GM18858 (cell line): ENCODE results near the gene YPEL2.
"Not testable (repeated sequence)": the region's sequence is repeated elsewhere in the genome, so short reads cannot be mapped to it uniquely, and the experiment has no call there.

Source experiments
- ATAC-seq: cut with Tn5 transposase; IDR thresholded peaks from one replicate; pipeline ENCODE4 v1.9.1; 2021; ENCODE audit not compliant: unreplicated experiment

The YPEL2 gene

GRCh38 chr17:59374612-59375011 is 43.2 kb downstream of the YPEL2 start:
- no peak for ATAC-seq

- ATAC-seq: peak; percentile 43
These were observed 44.4 kb downstream of the YPEL2 start for GRCh38 chr17:59375857-59376256.

- no peak for ATAC-seq
These were observed 45.1 kb downstream of the YPEL2 start for GRCh38 chr17:59376506-59376905.

GRCh38 chr17:59377410-59377809 is 46.0 kb downstream of the YPEL2 start:
- ATAC-seq: no peak

- no peak for ATAC-seq
These were observed 47.2 kb downstream of the YPEL2 start for GRCh38 chr17:59378675-59379074.

GRCh38 chr17:59380474-59380873 is 49.0 kb downstream of the YPEL2 start:
- ATAC-seq: no peak

GRCh38 chr17:59381716-59382570 is 50.5 kb downstream of the YPEL2 start:
- ATAC-seq: no peak

GRCh38 chr17:59383893-59384292 is 52.4 kb downstream of the YPEL2 start:
- no peak for ATAC-seq

- ATAC-seq: no peak
These were observed 56.1 kb downstream of the YPEL2 start for GRCh38 chr17:59387351-59388068.

GRCh38 chr17:59388069-59388556 is 56.7 kb downstream of the YPEL2 start:
- ATAC-seq: no peak

- ATAC-seq: no peak
These were observed 57.6 kb downstream of the YPEL2 start for GRCh38 chr17:59389066-59389465.

GRCh38 chr17:59391021-59391420 is 59.6 kb downstream of the YPEL2 start:
- no peak for ATAC-seq

- no peak for ATAC-seq
These were observed 61.7 kb downstream of the YPEL2 start for GRCh38 chr17:59392973-59393679.

GRCh38 chr17:59393742-59394410 is 62.4 kb downstream of the YPEL2 start:
- ATAC-seq: not testable (repeated sequence)

GRCh38 chr17:59396134-59396826 is 64.8 kb downstream of the YPEL2 start:
- ATAC-seq: no peak

GRCh38 chr17:59397316-59398073 is 66.0 kb downstream of the YPEL2 start:
- no peak for ATAC-seq

- ATAC-seq: no peak
These were observed 68.5 kb downstream of the YPEL2 start for GRCh38 chr17:59399914-59400313.

- no peak for ATAC-seq
These were observed 69.4 kb downstream of the YPEL2 start for GRCh38 chr17:59400858-59401257.

GRCh38 chr17:59401274-59401673 is 69.8 kb downstream of the YPEL2 start:
- no peak for ATAC-seq

- ATAC-seq: no peak
These were observed 70.3 kb downstream of the YPEL2 start for GRCh38 chr17:59401725-59402124.
